Endothelial cell (in vitro differentiated cells): Measurements from ENCODE around the gene TBC1D8. TPM values are rescaled to one million over a fixed set of nuclear protein-coding genes. Genes with fewer than 3 reads are reported as not detected.

ENCODE experiments used
- DNase-seq: peaks from one replicate; pipeline ENCODE4 v3.0.0; 2021; ENCODE audit warnings: low spot score
- H3K27ac Mint-ChIP-seq: one replicate; pipeline ENCODE4 v1.8.0; 2021; ENCODE audit warnings: mixed read lengths, inconsistent platforms; ENCODE audit not compliant: unreplicated experiment
- H3K27me3 Mint-ChIP-seq: one replicate; pipeline ENCODE4 v1.8.0; 2021; ENCODE audit warnings: mild to moderate bottlenecking, moderate library complexity, mixed read lengths, inconsistent platforms; ENCODE audit not compliant: unreplicated experiment
- H3K36me3 Mint-ChIP-seq: one replicate; pipeline ENCODE4 v1.8.0; 2021; ENCODE audit warnings: mild to moderate bottlenecking, low read depth, mixed read lengths, inconsistent platforms; ENCODE audit not compliant: unreplicated experiment
- H3K4me1 Mint-ChIP-seq: one replicate; pipeline ENCODE4 v1.8.0; 2021; ENCODE audit warnings: mild to moderate bottlenecking, mixed read lengths, inconsistent platforms; ENCODE audit not compliant: unreplicated experiment
- H3K4me3 Mint-ChIP-seq: one replicate; pipeline ENCODE4 v1.8.0; 2021; ENCODE audit warnings: mild to moderate bottlenecking, mixed read lengths, inconsistent platforms; ENCODE audit not compliant: unreplicated experiment
- H3K9me3 Mint-ChIP-seq: one replicate; pipeline ENCODE4 v1.8.0; 2021; ENCODE audit warnings: mixed read lengths, inconsistent platforms; ENCODE audit not compliant: unreplicated experiment
- total RNA-seq: library from RNA; stranded (reverse); fragmentation: NEBNext Ultra II Directional; extraction: Animal tissue kit (Norgen Biotek cat#: 25700); gene quantifications from one replicate; pipeline ENCODE4 v1.2.1, GENCODE V29; 2021; ENCODE audit not compliant: unreplicated experiment
- TF ChIP-seq, protein P1 (sequence below): fragments of 200-600 bp; sonication (generic); IDR thresholded peaks from one replicate; pipeline ENCODE4 v1.5.0; 2021; ENCODE audit warnings: antibody characterized with exemption; ENCODE audit not compliant: unreplicated experiment

Gene TBC1D8
- total RNA-seq, 1 donor from 2014 or later = 27.5 TPM

DNA sequence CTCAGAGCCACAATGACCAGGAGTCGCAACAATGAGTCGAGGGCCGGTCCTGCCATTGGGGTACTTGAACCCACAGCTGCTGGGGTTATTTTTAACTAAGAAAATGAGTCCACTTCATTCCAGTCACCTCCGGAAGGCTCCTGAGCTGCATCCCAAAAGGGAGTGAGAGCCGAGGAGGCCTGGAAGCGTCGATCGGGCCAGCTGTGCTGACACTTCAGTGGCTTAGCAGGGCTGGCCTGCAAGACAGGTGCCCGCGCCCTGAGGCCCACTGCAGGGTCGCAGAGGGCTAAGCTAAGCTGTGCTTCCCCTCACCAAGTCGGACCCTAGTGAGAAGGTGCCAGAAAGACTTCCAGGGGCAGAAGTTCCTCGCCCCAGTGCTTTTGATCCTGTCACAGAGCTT is 21.1 kb downstream of the TBC1D8 start:
- H3K27me3 Mint-ChIP-seq = peaks cover 2% of the 10 kb centered on the region
- TF ChIP-seq, protein P1, sequence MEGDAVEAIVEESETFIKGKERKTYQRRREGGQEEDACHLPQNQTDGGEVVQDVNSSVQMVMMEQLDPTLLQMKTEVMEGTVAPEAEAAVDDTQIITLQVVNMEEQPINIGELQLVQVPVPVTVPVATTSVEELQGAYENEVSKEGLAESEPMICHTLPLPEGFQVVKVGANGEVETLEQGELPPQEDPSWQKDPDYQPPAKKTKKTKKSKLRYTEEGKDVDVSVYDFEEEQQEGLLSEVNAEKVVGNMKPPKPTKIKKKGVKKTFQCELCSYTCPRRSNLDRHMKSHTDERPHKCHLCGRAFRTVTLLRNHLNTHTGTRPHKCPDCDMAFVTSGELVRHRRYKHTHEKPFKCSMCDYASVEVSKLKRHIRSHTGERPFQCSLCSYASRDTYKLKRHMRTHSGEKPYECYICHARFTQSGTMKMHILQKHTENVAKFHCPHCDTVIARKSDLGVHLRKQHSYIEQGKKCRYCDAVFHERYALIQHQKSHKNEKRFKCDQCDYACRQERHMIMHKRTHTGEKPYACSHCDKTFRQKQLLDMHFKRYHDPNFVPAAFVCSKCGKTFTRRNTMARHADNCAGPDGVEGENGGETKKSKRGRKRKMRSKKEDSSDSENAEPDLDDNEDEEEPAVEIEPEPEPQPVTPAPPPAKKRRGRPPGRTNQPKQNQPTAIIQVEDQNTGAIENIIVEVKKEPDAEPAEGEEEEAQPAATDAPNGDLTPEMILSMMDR = no peak
- no peak for DNase-seq
- H3K4me1 Mint-ChIP-seq = peaks cover 22% of the 10 kb centered on the region
- no peak overlapping the region for H3K27ac Mint-ChIP-seq
- H3K4me3 Mint-ChIP-seq = no peak overlapping the region
- peaks cover 5% of the 10 kb centered on the region for H3K36me3 Mint-ChIP-seq
- H3K9me3 Mint-ChIP-seq = no peaks in the 10 kb centered on the region

DNA sequence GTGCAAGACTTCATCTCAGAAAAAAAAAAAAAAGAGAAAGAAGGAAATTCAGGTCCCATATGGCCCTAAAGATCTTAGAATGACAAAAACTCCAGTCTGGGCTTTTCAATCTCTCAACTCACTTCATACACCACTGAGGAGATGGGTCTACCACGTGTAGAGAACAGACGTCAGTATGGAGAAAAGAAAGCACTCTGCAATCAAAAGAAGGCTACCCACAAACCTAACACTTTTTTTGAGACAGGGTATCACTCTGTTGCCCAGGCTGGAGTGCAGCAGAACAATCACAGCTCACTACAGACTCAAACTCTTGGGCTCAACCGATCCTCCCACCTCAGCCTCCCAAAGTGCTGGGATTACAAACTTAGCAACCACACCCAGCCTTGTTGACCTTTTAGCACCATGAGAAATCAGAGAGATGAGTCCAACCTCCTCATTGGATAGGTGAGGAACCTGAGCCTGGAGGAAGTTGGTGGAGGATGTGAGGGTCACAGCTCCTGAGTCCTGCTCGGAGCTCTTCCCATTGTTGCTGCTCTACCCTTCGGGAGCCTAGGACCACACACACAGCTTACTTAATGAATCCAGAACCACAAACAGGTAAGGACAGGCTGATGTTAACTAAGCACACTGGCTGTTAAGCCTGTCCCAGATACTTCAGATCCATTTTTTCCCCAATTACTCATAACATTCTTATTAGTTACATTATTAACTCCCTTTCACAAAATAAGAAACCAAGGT is 23.7 kb downstream of the TBC1D8 start:
- TF ChIP-seq, protein P1 = no peak
- no peak overlapping the region for H3K4me3 Mint-ChIP-seq
- DNase-seq = no peak
- H3K27ac Mint-ChIP-seq = no peak overlapping the region
- peaks cover 5% of the 10 kb centered on the region for H3K36me3 Mint-ChIP-seq
- peaks cover 2% of the 10 kb centered on the region for H3K27me3 Mint-ChIP-seq
- no peaks in the 10 kb centered on the region for H3K9me3 Mint-ChIP-seq
- peaks cover 25% of the 10 kb centered on the region for H3K4me1 Mint-ChIP-seq

DNA sequence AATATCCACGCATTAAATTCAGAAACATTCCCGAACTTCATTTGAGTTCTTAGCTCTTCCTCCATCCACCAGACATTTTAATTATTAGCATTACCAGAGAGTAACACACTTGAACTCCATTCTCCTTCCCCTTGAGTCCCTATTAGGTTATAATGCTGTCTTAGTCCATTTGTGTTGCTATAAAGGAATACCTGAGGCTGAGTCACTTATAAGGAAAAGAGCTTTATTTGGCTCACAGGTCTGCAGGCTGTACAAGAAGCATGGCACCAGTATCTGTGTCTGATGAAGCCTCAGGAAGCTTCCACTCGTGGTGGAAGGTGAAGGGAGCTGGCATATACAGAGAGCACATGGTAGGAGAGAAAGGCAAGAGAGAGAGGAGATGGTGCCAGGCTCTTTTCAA is 25.4 kb downstream of the TBC1D8 start:
- no peak overlapping the region for H3K4me3 Mint-ChIP-seq
- H3K36me3 Mint-ChIP-seq = peaks cover 5% of the 10 kb centered on the region
- H3K27ac Mint-ChIP-seq = no peak overlapping the region
- peaks cover 2% of the 10 kb centered on the region for H3K27me3 Mint-ChIP-seq
- TF ChIP-seq, protein P1 = no peak
- no peak for DNase-seq
- no peaks in the 10 kb centered on the region for H3K9me3 Mint-ChIP-seq
- H3K4me1 Mint-ChIP-seq = peaks cover 25% of the 10 kb centered on the region

DNA sequence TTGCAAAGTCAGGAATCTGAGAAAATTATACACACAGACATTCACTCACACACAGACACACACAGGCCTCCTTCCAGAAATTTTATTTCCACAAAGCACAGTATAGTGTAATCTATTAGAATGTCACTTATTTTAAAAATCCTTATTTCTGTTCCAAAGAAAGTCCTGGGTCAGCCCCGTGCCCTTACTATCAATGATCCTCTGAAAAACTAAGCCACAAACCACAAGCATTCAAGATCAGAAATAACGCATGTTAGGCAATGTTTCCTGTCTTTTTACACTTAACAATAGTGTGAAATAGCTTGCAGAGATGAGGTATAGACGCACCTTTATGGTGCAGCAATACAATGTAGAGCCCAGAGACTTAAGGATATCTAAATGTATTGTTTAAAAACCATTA is 25.8 kb downstream of the TBC1D8 start:
- no peak overlapping the region for H3K4me3 Mint-ChIP-seq
- peaks cover 25% of the 10 kb centered on the region for H3K4me1 Mint-ChIP-seq
- peak overlapping the region; percentile 25 for H3K27ac Mint-ChIP-seq
- H3K27me3 Mint-ChIP-seq = peaks cover 2% of the 10 kb centered on the region
- TF ChIP-seq, protein P1 = no peak
- peaks cover 8% of the 10 kb centered on the region for H3K36me3 Mint-ChIP-seq
- DNase-seq = no peak
- H3K9me3 Mint-ChIP-seq = no peaks in the 10 kb centered on the region

DNA sequence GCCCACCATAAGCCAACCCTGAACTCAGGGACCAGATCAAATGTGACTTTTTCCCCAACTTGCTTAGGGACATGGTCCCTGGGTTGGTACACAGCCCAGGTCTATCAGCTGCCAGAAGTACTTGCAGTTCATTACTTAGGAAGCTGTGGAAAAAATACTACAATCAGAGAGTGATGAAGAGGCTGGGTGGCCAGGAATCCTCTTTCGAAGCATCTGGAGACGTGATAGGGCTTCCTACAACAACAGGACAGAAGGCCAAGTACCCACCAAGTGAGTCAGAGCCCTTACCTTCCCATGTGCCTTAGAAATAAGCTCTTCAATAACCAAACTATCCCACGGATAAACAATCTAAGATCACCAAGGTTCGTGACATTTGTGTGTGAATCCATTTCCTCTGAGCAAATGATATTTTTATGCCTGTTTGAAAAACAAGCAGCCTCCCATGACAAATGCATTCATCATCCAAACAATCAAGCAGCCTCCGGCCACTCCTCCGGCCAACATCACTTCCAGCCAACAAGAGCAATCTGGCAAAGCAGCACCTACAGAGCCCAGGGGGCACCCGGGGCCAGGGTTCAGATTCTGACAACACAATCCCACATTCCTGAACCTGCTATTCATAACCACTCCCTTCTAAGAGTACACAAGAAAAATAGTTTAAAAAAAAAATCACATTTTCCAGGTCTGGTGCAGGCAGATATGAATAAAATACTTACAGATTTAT is 26.4 kb downstream of the TBC1D8 start:
- peaks cover 3% of the 10 kb centered on the region for H3K27me3 Mint-ChIP-seq
- peak overlapping the region; percentile 25 for H3K27ac Mint-ChIP-seq
- H3K4me3 Mint-ChIP-seq = no peak overlapping the region
- TF ChIP-seq, protein P1 = no peak
- H3K36me3 Mint-ChIP-seq = peaks cover 8% of the 10 kb centered on the region
- no peak for DNase-seq
- H3K4me1 Mint-ChIP-seq = peaks cover 25% of the 10 kb centered on the region
- H3K9me3 Mint-ChIP-seq = no peaks in the 10 kb centered on the region
